RKO (cell line): ENCODE data around the gene ZNF45.
"Not testable (repeated sequence)": the region's sequence is repeated elsewhere in the genome, so short reads cannot be mapped to it uniquely, and the experiment has no call there.

Experiments
- DNase-seq: peaks from one replicate; pipeline ENCODE4 v3.0.0-alpha.2; 2016; ENCODE audit warnings: low spot score

The ZNF45 gene

DNA sequence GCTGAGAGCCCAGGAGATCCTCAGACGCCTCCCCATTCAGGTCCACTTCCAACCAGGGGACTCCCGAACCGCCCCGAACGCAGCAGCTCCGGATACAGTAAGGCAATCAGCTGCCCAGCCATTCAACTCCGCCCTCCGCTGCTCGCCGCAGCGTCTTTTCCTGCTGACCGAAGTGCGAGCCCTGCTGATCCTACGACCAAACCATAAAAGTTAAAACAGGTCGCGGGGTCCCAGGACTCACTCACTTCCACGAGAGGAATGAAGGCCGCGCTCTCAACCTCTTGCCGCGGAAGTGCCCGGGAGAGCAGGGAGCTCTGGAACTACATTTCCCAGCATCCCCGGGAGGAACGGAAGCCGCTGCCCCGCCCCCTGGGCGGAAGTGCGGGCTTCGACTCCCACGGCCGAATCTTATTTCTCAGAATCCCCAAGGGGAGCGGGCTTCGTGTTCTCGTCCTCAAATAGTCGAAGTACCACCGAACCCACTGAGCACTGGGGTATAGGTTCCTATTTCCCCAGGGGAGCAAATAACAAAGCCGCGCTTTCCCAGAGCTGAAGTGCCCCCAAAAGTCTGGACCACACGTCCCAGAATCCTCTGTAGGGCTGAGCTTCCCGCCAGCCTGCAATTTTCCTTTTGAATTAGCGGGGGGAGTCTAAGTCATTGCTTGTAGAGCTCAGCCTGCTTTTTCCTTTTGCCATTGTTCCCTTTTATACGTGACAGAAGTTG, at the start of gene ZNF45:
Gene ZNF45 (minus strand): TSS at position 298 of the 724 bp plus-strand sequence. CDS start 13,097 bp downstream, outside the sequence.
- peak; percentile 90 for DNase-seq

DNA sequence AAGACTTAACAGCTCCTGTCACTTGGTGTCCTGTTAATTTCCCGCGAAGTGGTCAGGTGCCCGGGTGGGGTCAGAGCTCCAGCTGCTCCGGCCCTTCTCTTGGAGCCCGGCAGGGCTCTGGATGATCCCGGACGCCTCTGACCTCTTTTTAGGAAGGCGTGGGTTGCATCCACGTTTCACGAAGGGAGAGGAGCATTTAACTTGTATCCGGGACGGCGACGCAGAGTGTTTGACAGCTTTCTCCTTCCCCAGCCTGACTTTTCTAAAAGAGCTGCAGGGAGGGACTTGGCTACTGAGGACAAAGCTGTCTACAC, 49.6 kb upstream of the ZNF45 start:
- peak; percentile 47 for DNase-seq

GRCh38 chr19:43983912-43984686, 49.0 kb upstream of the ZNF45 start, which contains the start of gene ZNF155:
Gene ZNF155 (plus strand): TSS chr19:43984188. CDS start chr19:43988544, 4,356 bp downstream.
- peak; percentile 96 for DNase-seq

GRCh38 chr19:43983544-43983911, 48.4 kb upstream of the ZNF45 start:
- DNase-seq: no peak

- DNase-seq: no peak
Measured at GRCh38 chr19:43976732-43977131, 41.6 kb upstream of the ZNF45 start.

- DNase-seq: no peak
Measured at GRCh38 chr19:43966079-43966694, 31.1 kb upstream of the ZNF45 start.

DNA sequence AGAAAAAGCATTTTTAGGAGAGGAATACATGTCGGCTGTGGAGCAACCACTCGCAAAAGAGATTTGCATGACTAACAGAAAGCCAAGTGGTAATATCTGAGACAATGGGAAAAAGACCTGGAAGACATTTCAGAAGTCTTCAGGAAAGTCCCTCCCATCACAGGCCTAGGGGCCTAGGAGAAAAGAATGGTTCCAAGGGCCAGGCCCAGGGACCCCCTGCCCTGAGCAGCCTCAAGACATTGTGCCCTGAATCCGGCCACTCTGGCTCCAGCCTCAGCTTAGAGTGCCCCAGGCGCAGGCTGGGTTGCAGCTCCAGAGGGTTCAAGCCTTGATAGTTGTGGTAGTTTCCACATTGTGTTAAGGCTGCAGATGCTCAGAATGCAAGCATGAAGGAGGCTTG, 25.3 kb upstream of the ZNF45 start:
- no peak for DNase-seq

DNA sequence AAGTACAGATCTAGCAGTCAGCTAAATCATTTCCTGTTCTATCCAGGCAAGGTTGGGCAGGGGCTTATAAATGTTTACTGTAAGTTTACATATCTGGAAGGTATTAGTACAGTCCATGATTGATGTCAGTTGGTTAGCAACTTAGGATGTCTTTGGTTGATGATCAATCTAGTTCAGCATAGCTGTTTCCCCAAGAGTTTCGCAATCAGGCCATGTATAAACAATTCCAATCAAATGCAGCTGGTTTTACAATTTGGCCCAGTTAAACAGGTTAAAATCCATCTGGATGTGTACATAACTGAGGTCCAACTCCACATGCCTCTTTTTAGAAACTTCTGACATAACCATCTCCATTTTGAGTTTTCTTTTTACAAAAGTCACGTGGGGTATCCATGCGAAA, 22.8 kb upstream of the ZNF45 start:
- no peak for DNase-seq

- DNase-seq: no peak
Measured at GRCh38 chr19:43956827-43957226, 21.7 kb upstream of the ZNF45 start.

- peak; percentile 92 for DNase-seq
Measured at GRCh38 chr19:43950834-43951645, 16.0 kb upstream of the ZNF45 start, which contains the start of gene ZNF221. Gene ZNF221 (plus strand): TSS chr19:43951228. CDS start chr19:43962727, 11,499 bp downstream.

- not testable (repeated sequence) for DNase-seq
Measured at GRCh38 chr19:43949803-43950202, 14.7 kb upstream of the ZNF45 start.

GRCh38 chr19:43947412-43947811, 12.3 kb upstream of the ZNF45 start:
- DNase-seq: not testable (repeated sequence)

- no peak for DNase-seq
Measured at GRCh38 chr19:43941209-43941608, 6.1 kb upstream of the ZNF45 start.

DNA sequence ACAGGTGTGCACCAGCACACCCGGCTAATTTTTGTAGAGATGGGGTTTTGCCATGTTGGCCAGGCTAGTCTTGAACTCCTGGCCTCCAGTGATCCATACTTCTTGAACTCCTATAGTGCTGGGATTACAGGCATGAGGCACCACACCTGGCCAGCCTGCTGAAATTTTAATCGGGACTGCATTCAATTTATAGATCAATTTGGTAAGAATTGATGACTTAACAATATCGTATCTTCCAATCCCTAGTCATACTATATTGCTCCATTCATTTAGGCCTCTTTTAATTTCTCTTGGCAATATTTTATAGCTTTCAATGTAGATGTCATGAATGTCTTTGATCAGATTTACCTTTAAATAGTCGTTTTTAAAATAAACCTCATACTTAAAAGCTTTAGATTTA, 5.6 kb upstream of the ZNF45 start:
- no peak for DNase-seq

DNA sequence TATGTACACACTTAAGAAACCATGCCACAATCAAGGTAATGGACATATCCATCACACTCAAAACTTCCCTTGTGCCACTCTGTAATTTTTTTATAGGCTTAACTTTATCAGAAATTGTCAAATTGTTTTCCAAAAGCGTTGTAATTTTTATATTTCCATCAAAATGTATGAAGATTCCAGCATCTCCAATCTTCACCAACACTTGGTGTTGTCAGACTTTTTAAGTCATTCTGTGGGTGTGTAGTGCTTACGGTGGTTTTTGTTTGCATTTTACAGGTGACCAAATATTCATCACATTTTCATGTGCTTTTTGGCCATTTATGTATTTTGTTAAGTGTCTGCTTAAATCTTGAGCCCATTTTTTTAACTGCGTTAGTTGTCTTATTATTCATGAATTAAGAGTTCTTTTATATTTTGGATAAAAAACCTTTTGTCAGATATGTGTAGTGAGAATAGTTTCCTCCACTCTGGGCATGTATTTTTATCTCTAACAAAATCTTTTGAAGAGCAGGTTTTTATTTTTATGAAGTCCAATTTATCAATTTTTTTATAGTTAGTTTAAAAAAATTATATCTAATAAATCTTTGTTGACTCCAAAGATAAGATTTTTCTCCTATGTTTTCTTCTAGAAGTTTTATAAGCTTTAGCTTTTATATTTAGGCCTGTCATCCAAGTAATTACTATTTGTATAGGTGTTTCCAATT, 4.6 kb upstream of the ZNF45 start:
- no peak for DNase-seq

DNA sequence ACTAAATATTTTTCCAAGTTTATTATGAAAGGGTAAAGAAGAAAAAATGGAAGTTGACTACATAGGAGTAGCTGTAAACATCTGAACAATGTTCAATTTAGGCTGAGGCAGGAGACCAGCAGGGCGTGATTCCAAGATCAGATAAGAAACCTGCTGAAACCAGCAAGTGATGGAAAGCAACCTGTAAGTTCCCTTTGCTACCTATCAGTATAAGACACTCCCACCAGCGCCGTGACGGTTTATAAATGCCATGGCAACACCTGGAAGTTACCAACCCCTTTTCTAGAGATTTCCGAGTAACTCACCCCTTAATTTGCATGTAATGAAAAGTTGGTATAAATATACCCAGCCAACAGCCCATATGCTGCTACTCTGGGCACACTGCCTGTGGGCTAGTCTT, 1.1 kb upstream of the ZNF45 start:
- DNase-seq: no peak

GRCh38 chr19:43934055-43934984, 762 bp downstream of the ZNF45 start:
- peak; percentile 61 for DNase-seq

- DNase-seq: no peak
Measured at GRCh38 chr19:43928820-43929219, 6.3 kb downstream of the ZNF45 start.

DNA sequence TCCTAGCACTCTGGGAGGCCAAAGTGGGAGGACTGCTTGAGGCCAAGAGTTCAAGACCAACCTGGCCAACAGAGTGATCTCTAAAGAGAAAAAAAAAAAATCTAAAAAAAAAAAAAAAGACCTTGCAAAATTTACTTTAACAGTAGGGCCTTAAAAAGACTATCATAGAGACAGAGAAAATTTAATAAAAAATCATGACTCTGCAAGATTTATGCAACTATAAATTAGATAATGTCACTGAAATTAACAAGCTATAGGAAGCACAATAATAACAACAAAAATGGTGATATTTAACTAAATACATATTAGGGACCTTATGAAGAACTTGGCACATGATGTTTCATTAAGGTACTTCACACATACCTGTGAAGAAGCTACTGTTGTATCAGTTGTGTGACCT, 11.2 kb downstream of the ZNF45 start:
- no peak for DNase-seq

- DNase-seq: no peak
Measured at GRCh38 chr19:43914051-43914450, 21.0 kb downstream of the ZNF45 start.
